Progenitor cell of endocrine pancreas (in vitro differentiated cells): Measurements from ENCODE around the gene ATP2C1. TPM values are rescaled to one million over a fixed set of nuclear protein-coding genes. Genes with fewer than 3 reads are reported as not detected.

Experiments used
- DNase-seq: peaks from one replicate; pipeline ENCODE4 v3.0.0; 2021; ENCODE audit warnings: low spot score; ENCODE audit not compliant: unreplicated experiment
- H3K27ac Mint-ChIP-seq: 2 replicates; pipeline ENCODE4 v1.8.0; 2021; ENCODE audit warnings: mild to moderate bottlenecking, moderate library complexity, mixed read lengths
- H3K27me3 Mint-ChIP-seq: 2 replicates; pipeline ENCODE4 v1.8.0; 2021; ENCODE audit warnings: mixed read lengths
- H3K36me3 Mint-ChIP-seq: 2 replicates; pipeline ENCODE4 v1.8.0; 2022; ENCODE audit warnings: mixed read lengths; ENCODE audit not compliant: insufficient read depth
- H3K4me1 Mint-ChIP-seq: 2 replicates; pipeline ENCODE4 v1.8.0; 2021; ENCODE audit warnings: low read depth, mixed read lengths
- H3K4me3 Mint-ChIP-seq: 2 replicates; pipeline ENCODE4 v1.8.0; 2021; ENCODE audit warnings: low read depth, mild to moderate bottlenecking, moderate library complexity, mixed read lengths
- H3K9me3 Mint-ChIP-seq: 2 replicates; pipeline ENCODE4 v1.8.0; 2021; ENCODE audit warnings: low read depth, mixed read lengths
- total RNA-seq: library from RNA; stranded (reverse); gene quantifications from 2 replicates; pipeline ENCODE4 v1.2.1, GENCODE V29; 2021
- TF ChIP-seq, protein P1 (sequence below): fragments of 200-600 bp; sonication (generic); IDR thresholded peaks from one replicate; pipeline ENCODE4 v1.5.0; 2021; ENCODE audit warnings: antibody characterized with exemption, mild to moderate bottlenecking; ENCODE audit not compliant: unreplicated experiment

Gene ATP2C1
- total RNA-seq, 1 donor from 2014 or later = 83.5 TPM

GRCh38 chr3:130878464-130878863 is 15.4 kb upstream of the ATP2C1 start:
- no peak overlapping the region for H3K4me3 Mint-ChIP-seq
- TF ChIP-seq, protein P1, sequence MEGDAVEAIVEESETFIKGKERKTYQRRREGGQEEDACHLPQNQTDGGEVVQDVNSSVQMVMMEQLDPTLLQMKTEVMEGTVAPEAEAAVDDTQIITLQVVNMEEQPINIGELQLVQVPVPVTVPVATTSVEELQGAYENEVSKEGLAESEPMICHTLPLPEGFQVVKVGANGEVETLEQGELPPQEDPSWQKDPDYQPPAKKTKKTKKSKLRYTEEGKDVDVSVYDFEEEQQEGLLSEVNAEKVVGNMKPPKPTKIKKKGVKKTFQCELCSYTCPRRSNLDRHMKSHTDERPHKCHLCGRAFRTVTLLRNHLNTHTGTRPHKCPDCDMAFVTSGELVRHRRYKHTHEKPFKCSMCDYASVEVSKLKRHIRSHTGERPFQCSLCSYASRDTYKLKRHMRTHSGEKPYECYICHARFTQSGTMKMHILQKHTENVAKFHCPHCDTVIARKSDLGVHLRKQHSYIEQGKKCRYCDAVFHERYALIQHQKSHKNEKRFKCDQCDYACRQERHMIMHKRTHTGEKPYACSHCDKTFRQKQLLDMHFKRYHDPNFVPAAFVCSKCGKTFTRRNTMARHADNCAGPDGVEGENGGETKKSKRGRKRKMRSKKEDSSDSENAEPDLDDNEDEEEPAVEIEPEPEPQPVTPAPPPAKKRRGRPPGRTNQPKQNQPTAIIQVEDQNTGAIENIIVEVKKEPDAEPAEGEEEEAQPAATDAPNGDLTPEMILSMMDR = no peak
- no peaks in the 10 kb centered on the region for H3K27me3 Mint-ChIP-seq
- no peaks in the 10 kb centered on the region for H3K4me1 Mint-ChIP-seq
- no peak for DNase-seq
- H3K9me3 Mint-ChIP-seq = peaks cover 19% of the 10 kb centered on the region
- H3K36me3 Mint-ChIP-seq = peaks cover 1% of the 10 kb centered on the region
- no peak overlapping the region for H3K27ac Mint-ChIP-seq

- H3K27me3 Mint-ChIP-seq = no peaks in the 10 kb centered on the region
- H3K4me1 Mint-ChIP-seq = peaks cover 3% of the 10 kb centered on the region
- peaks cover 7% of the 10 kb centered on the region for H3K9me3 Mint-ChIP-seq
- H3K4me3 Mint-ChIP-seq = no peak overlapping the region
- H3K27ac Mint-ChIP-seq = no peak overlapping the region
- H3K36me3 Mint-ChIP-seq = no peaks in the 10 kb centered on the region
- no peak for DNase-seq
- TF ChIP-seq, protein P1 = no peak
Observed at GRCh38 chr3:130889416-130889946, 4.4 kb upstream of the ATP2C1 start.

GRCh38 chr3:130892759-130893375 is 1.0 kb upstream of the ATP2C1 start:
- Mint-ChIP-seq H3K4me1 (peaks cover 25% of the 10 kb centered on the region), H3K27ac (peak overlapping the region; percentile 99), H3K9me3 (no peaks in the 10 kb centered on the region), H3K27me3 (no peaks in the 10 kb centered on the region), H3K36me3 (no peaks in the 10 kb centered on the region), H3K4me3 (peak overlapping the region; percentile 97)
- peak; percentile 21 for DNase-seq
- TF ChIP-seq, protein P1 = peak; percentile 90

GRCh38 chr3:130894130-130894985 is 474 bp downstream of the ATP2C1 start:
- H3K36me3 Mint-ChIP-seq = no peaks in the 10 kb centered on the region
- H3K27me3 Mint-ChIP-seq = no peaks in the 10 kb centered on the region
- peak overlapping the region; percentile 75 for H3K27ac Mint-ChIP-seq
- peak overlapping the region; percentile 97 for H3K4me3 Mint-ChIP-seq
- no peaks in the 10 kb centered on the region for H3K9me3 Mint-ChIP-seq
- H3K4me1 Mint-ChIP-seq = peaks cover 25% of the 10 kb centered on the region
- DNase-seq = peak; percentile 29
- TF ChIP-seq, protein P1 = peak; percentile 26

- Mint-ChIP-seq H3K36me3 (no peaks in the 10 kb centered on the region), H3K27ac (peak overlapping the region; percentile 75), H3K27me3 (no peaks in the 10 kb centered on the region), H3K4me3 (peak overlapping the region; percentile 97), H3K9me3 (no peaks in the 10 kb centered on the region), H3K4me1 (peaks cover 25% of the 10 kb centered on the region)
- no peak for DNase-seq
- TF ChIP-seq, protein P1 = no peak
Observed at GRCh38 chr3:130894986-130895280, 1.0 kb downstream of the ATP2C1 start.
